Ishikawa (cell line): ENCODE data around the gene NUAK1.

Experiments used
- CEBPB ChIP-seq: IDR thresholded peaks from 2 replicates; pipeline ENCODE4 v1.6.1; 2012
- CREB1 ChIP-seq: IDR thresholded peaks from 2 replicates; pipeline ENCODE4 v1.6.1; 2012; ENCODE audit warnings: low read depth
- EGR1 ChIP-seq: IDR thresholded peaks from 2 replicates; pipeline ENCODE4 v1.6.1; 2012
- EP300 ChIP-seq: IDR thresholded peaks from 2 replicates; pipeline ENCODE4 v1.6.1; 2012; ENCODE audit warnings: borderline replicate concordance
- FOXM1 ChIP-seq: IDR thresholded peaks from 2 replicates; pipeline ENCODE4 v1.6.1; 2012; ENCODE audit warnings: low read depth, borderline replicate concordance
- NFIC ChIP-seq: IDR thresholded peaks from 2 replicates; pipeline ENCODE4 v1.6.1; 2012
- RAD21 ChIP-seq: IDR thresholded peaks from 2 replicates; pipeline ENCODE4 v1.6.1; 2012; ENCODE audit warnings: low read depth
- TAF1 ChIP-seq: IDR thresholded peaks from 2 replicates; pipeline ENCODE4 v1.6.1; 2012; ENCODE audit warnings: low read depth, mild to moderate bottlenecking
- TCF12 ChIP-seq: IDR thresholded peaks from 2 replicates; pipeline ENCODE4 v1.6.1; 2012; ENCODE audit warnings: low read depth
- TEAD4 ChIP-seq: IDR thresholded peaks from 2 replicates; pipeline ENCODE4 v1.6.1; 2012
- YY1 ChIP-seq: IDR thresholded peaks from 2 replicates; pipeline ENCODE4 v1.6.1; 2012; ENCODE audit warnings: low read depth
- ZBTB7A ChIP-seq: IDR thresholded peaks from 2 replicates; pipeline ENCODE4 v1.6.1; 2012; ENCODE audit warnings: low read depth
- TF ChIP-seq, protein P1 (sequence below): IDR thresholded peaks from 2 replicates; pipeline ENCODE4 v1.6.1; 2012
- TF ChIP-seq, protein P2 (sequence below): IDR thresholded peaks from 2 replicates; pipeline ENCODE4 v1.6.1; 2012; ENCODE audit warnings: low read depth, mild to moderate bottlenecking
- TF ChIP-seq, protein P3 (sequence below): IDR thresholded peaks from 2 replicates; pipeline ENCODE4 v1.6.1; 2012

Gene NUAK1

DNA sequence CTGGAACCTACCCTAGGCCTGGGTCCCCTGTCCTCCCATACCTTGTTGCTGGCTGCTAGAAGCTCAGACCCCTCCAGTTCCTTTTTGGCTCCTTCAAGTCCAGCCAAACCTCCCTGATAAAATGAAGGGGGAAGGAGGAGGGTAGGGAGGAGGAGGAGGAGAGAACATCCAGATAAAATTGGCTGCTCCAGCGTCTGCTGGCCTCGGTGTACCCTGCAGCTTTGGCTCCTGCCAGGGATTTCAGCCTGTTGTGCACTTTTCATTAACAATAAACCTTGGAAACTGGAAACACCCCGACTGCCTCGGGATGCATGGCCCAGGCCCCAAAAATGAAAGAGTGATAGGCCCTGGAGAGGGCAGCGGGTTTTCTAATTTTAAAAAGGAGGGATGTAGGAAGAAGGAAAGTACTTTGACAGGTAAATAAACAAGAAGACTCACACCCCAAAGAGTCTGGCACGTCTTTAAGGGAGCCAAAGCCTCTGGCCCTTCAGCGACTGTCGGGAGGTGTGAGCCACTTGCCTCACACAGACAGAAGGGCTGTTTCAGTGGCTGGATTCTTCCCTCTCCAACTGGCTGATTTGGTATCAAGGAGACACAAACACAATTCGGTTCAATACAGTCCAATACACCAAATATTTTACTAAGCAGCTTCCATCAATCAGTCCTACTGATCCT is 49.8 kb downstream of the NUAK1 start:
- no peak for TF ChIP-seq CREB1
- TF ChIP-seq, protein P1, sequence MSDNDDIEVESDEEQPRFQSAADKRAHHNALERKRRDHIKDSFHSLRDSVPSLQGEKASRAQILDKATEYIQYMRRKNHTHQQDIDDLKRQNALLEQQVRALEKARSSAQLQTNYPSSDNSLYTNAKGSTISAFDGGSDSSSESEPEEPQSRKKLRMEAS = no peak
- no peak for TF ChIP-seq TEAD4
- no peak for TF ChIP-seq TAF1
- TF ChIP-seq, protein P2, sequence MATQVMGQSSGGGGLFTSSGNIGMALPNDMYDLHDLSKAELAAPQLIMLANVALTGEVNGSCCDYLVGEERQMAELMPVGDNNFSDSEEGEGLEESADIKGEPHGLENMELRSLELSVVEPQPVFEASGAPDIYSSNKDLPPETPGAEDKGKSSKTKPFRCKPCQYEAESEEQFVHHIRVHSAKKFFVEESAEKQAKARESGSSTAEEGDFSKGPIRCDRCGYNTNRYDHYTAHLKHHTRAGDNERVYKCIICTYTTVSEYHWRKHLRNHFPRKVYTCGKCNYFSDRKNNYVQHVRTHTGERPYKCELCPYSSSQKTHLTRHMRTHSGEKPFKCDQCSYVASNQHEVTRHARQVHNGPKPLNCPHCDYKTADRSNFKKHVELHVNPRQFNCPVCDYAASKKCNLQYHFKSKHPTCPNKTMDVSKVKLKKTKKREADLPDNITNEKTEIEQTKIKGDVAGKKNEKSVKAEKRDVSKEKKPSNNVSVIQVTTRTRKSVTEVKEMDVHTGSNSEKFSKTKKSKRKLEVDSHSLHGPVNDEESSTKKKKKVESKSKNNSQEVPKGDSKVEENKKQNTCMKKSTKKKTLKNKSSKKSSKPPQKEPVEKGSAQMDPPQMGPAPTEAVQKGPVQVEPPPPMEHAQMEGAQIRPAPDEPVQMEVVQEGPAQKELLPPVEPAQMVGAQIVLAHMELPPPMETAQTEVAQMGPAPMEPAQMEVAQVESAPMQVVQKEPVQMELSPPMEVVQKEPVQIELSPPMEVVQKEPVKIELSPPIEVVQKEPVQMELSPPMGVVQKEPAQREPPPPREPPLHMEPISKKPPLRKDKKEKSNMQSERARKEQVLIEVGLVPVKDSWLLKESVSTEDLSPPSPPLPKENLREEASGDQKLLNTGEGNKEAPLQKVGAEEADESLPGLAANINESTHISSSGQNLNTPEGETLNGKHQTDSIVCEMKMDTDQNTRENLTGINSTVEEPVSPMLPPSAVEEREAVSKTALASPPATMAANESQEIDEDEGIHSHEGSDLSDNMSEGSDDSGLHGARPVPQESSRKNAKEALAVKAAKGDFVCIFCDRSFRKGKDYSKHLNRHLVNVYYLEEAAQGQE = no peak
- no peak for TF ChIP-seq FOXM1
- no peak for TF ChIP-seq TCF12
- no peak for TF ChIP-seq NFIC
- TF ChIP-seq, protein P3, sequence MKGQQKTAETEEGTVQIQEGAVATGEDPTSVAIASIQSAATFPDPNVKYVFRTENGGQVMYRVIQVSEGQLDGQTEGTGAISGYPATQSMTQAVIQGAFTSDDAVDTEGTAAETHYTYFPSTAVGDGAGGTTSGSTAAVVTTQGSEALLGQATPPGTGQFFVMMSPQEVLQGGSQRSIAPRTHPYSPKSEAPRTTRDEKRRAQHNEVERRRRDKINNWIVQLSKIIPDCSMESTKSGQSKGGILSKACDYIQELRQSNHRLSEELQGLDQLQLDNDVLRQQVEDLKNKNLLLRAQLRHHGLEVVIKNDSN = no peak
- TF ChIP-seq CEBPB = no peak
- TF ChIP-seq YY1 = no peak
- TF ChIP-seq EGR1 = no peak
- no peak for TF ChIP-seq RAD21

DNA sequence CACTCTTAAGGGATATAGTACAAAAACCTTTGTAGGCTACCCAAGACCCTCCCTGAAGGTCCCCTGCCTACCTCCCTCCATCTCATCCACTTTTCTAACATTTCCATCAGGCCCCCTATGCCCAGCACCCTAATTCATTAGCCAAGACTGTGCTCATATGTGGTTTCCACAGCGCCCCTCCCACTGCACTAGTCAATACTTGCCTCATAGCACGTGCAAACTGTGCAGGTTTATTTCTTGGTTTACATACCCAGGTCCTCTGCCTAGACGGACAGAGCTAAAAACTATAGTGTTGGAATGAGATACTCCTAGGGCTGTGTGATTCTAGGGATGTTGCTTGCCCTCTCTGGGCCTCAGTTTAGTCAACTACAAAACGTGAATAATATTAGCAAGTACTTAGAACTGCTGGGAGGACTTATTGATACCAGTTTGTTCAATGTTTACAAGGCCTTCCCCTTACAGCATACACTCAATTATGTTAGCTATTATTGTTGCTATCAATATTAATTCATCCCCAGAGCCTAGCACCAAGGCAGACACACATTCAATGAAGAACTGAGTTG is 50.4 kb downstream of the NUAK1 start:
- TF ChIP-seq NFIC = no peak
- TF ChIP-seq CEBPB = no peak
- no peak for TF ChIP-seq EGR1
- no peak for TF ChIP-seq TEAD4
- TF ChIP-seq, protein P1 = no peak
- no peak for TF ChIP-seq CREB1
- no peak for TF ChIP-seq FOXM1
- TF ChIP-seq RAD21 = no peak
- TF ChIP-seq, protein P3 = no peak
- TF ChIP-seq TCF12 = no peak
- TF ChIP-seq YY1 = no peak
- no peak for TF ChIP-seq EP300
- no peak for TF ChIP-seq ZBTB7A
- no peak for TF ChIP-seq TAF1
- TF ChIP-seq, protein P2 = no peak

DNA sequence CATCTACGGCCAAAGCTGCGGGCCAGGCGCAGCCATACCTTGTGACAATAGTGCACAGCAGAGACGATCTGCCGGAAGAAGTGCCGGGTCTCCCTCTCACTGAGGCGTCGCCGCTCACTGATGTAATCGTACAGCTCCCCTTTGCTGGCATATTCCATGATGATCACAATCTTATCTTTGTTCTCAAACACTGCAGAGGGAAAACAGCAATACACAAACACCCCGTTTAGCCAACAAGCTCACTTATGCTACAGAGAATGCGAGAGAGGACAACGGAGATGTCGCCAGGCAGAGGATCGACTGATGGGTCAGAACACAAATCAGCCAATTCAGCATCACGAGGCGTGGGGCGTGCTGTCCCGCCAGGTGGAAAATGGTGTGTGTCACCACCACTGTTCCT is 52.1 kb downstream of the NUAK1 start:
- TF ChIP-seq YY1 (no peak), EGR1 (no peak), FOXM1 (no peak), TEAD4 (no peak), EP300 (no peak), TAF1 (no peak), ZBTB7A (no peak), TCF12 (no peak), NFIC (no peak)
- TF ChIP-seq, protein P1 = no peak

DNA sequence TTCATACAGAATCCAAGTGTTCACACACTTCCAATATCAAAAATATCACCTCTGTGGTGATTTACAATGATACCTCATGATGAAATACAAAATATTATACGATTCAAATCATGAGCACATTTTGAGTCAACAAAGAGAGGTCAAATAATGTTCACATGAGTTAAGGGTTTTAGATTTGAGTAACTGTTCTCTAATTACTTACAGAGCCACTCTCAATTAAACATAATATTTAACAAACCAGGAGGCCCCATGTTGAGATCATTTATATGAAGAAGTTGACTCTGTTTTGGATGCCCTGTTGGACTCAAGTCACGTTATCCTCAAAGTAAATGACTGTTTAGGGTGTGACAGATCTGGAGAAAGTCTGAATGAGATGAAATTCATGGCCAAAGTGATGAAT is 53.5 kb downstream of the NUAK1 start:
- TF ChIP-seq CEBPB (no peak), RAD21 (no peak), NFIC (no peak), EP300 (no peak)
- TF ChIP-seq, protein P2 = no peak

DNA sequence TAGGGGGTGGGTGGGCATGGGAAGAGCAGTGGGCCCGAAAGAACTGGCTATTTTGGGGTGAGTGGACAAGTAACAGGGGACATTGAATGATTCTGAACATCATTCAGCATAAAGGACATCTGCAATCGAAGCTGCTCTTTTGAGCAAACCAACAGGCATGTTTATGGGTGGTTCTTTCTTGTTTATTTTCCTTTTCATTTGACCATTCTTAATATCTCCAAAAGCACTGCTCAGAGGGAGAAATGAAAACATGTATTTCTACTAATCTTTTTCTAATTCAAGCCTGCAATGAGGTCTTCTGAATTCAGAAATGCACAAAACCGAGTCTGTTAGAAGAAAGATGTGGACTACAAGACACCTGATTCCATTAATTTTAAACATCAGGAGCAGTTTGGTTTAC is 54.0 kb downstream of the NUAK1 start:
- TF ChIP-seq, protein P2 = no peak
- TF ChIP-seq NFIC (no peak), YY1 (no peak), RAD21 (no peak), CREB1 (no peak), TCF12 (no peak), CEBPB (no peak)
